ENCODE results near the gene RALB. TPM values are rescaled to one million over a fixed set of nuclear protein-coding genes. Genes with fewer than 3 reads are reported as not detected.

Gene RALB
- polyA plus RNA-seq, 2 donors = 37.1 to 62.4 TPM

DNA sequence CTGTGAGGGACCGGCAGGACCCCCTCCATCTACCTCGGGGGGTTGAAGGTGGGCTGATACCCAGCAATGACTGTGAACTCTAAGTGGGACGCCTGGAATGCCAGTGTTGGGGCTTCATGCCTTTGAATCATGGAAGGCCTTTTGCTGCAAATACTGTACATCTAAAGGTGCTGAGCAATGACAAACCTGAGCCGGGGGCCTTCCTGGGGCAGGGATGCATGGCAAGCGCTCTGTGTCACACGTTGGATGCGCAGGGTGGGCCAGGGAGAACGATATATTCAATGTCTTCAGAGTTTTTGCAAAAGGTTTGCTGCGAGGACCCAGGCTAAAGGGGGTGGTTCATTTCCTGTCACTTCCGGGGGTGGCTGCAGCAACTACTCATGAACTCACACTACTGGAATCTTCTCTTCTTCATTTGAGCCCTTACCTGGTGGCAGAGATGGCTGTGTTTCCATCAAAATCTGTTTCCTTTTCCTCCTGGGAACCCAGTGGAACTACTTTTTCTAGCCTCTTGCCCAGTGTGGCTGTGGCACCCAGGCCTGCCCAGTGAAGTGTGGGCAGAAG, 69.2 kb downstream of the RALB start:
- 90 to 92% methylated on average over 10 of the region's 10 CpGs for WGBS, 2 donors
- H3K9me3 ChIP-seq (ENCODE audit: control insufficient read depth in 2 of 2, insufficient read depth in 1 of 2, low read depth in 1 of 2, low read length in 1 of 2) = no peaks in the 10 kb centered on the region
- no peaks in the 10 kb centered on the region for H3K27me3 ChIP-seq (ENCODE audit: control insufficient read depth in 1 of 2, insufficient read depth in 2 of 2, low read length in 2 of 2)
- H3K4me3 ChIP-seq (ENCODE audit: low read depth in 1 of 2, low read length in 2 of 2) = no peak overlapping the region
- no peak overlapping the region for H3K27ac ChIP-seq (ENCODE audit: low read depth in 2 of 2, low read length in 1 of 2)
- H3K4me1 ChIP-seq (ENCODE audit: control insufficient read depth in 2 of 2, insufficient read depth in 2 of 2, low read length in 1 of 2) = peaks cover 0 to 4% of the 10 kb centered on the region in 2 donors
- no peaks in the 10 kb centered on the region for H3K36me3 ChIP-seq (ENCODE audit: control insufficient read depth in 2 of 2, insufficient read depth in 2 of 2, low read length in 1 of 2)

DNA sequence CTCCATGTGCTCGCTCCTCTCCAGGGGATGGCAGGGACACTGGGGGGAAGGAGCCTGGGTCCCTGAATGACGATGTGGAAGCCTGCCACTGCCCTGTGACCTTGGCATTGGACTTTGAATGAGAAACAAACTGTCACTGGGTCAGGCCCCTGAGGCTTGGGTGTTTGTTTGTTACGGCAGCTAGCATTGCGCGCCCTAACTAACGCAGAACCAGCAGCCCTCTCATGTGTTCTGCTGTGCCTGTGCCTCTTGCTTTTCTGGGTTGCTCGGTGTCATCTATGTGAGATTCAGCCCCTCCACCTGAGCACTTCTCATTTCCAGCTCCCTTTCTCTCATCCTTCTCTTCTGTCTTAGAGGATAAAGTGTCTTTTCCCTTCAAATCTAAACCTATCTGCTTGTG, 69.7 kb downstream of the RALB start:
- H3K4me3 ChIP-seq (ENCODE audit: low read depth in 1 of 2, low read length in 2 of 2) = no peak overlapping the region
- no peaks in the 10 kb centered on the region for H3K27me3 ChIP-seq (ENCODE audit: control insufficient read depth in 1 of 2, insufficient read depth in 2 of 2, low read length in 2 of 2)
- WGBS, 2 donors = 91 to 97% methylated on average over 7 of the region's 7 CpGs
- no peak overlapping the region for H3K27ac ChIP-seq (ENCODE audit: low read depth in 2 of 2, low read length in 1 of 2)
- peaks cover 0 to 4% of the 10 kb centered on the region in 2 donors for H3K4me1 ChIP-seq (ENCODE audit: control insufficient read depth in 2 of 2, insufficient read depth in 2 of 2, low read length in 1 of 2)
- H3K9me3 ChIP-seq (ENCODE audit: control insufficient read depth in 2 of 2, insufficient read depth in 1 of 2, low read depth in 1 of 2, low read length in 1 of 2) = no peaks in the 10 kb centered on the region
- no peaks in the 10 kb centered on the region for H3K36me3 ChIP-seq (ENCODE audit: control insufficient read depth in 2 of 2, insufficient read depth in 2 of 2, low read length in 1 of 2)

DNA sequence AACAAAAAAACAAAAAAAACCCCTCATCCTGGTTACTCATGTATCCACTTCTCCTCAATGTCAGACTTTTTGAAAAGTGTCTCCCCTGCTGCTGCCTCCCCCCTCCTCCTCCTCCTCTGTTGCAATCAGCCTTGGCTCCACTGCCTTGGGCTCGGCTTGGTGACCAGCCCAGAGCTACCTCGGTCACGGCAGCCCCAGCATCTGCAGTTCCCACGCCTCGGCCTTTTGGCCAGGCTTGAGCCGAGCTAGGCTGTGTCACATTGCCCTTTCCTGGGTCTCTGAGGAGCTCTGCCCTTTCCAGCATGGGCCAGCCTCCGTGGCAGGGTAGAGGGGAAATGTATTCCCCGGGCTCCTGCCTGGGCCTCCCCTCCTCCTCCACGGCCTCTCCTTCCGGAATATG, 70.6 kb downstream of the RALB start:
- H3K4me1 ChIP-seq (ENCODE audit: control insufficient read depth in 2 of 2, insufficient read depth in 2 of 2, low read length in 1 of 2) = peaks cover 0 to 4% of the 10 kb centered on the region in 2 donors
- no peak overlapping the region for H3K27ac ChIP-seq (ENCODE audit: low read depth in 2 of 2, low read length in 1 of 2)
- no peaks in the 10 kb centered on the region for H3K9me3 ChIP-seq (ENCODE audit: control insufficient read depth in 2 of 2, insufficient read depth in 1 of 2, low read depth in 1 of 2, low read length in 1 of 2)
- whole genome bisulfite sequencing, 2 donors = 67 to 69% methylated on average over 10 of the region's 10 CpGs
- no peak overlapping the region for H3K4me3 ChIP-seq (ENCODE audit: low read depth in 1 of 2, low read length in 2 of 2)
- H3K36me3 ChIP-seq (ENCODE audit: control insufficient read depth in 2 of 2, insufficient read depth in 2 of 2, low read length in 1 of 2) = no peaks in the 10 kb centered on the region
- H3K27me3 ChIP-seq (ENCODE audit: control insufficient read depth in 1 of 2, insufficient read depth in 2 of 2, low read length in 2 of 2) = no peaks in the 10 kb centered on the region

DNA sequence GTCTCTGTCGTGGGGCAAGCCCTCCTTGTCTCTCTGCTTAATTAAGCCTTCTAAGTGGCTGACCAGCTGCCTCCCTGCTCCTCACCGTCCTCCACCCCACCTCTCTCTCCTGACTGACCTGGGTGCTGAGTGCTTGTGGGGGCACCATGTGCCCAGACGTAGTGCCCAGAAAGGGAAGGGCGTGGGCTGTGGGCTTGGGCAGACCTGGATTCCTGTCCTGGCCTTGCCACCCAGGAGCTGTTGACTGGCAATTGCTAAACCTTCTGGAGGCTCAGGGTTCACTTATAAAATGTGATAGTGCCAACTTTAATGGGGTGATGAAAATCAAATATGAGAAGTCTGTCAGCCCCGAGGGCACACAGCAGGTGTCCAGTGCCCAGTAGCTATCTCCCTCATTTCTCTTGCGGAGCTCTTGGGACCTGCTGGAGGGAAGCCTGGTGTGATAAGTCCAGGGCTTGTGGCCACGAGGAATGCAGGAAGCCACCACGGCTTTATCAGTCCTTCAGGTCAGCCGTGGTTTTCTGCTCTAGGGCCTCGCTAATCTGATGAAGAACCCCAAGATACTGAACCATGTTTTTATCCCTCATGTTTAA, 71.3 kb downstream of the RALB start:
- no peak overlapping the region for H3K4me3 ChIP-seq (ENCODE audit: low read depth in 1 of 2, low read length in 2 of 2)
- WGBS, 2 donors = 73 to 80% methylated on average over 10 of the region's 10 CpGs
- H3K9me3 ChIP-seq (ENCODE audit: control insufficient read depth in 2 of 2, insufficient read depth in 1 of 2, low read depth in 1 of 2, low read length in 1 of 2) = no peaks in the 10 kb centered on the region
- H3K4me1 ChIP-seq (ENCODE audit: control insufficient read depth in 2 of 2, insufficient read depth in 2 of 2, low read length in 1 of 2) = peaks cover 0 to 4% of the 10 kb centered on the region in 2 donors
- H3K36me3 ChIP-seq (ENCODE audit: control insufficient read depth in 2 of 2, insufficient read depth in 2 of 2, low read length in 1 of 2) = no peaks in the 10 kb centered on the region
- H3K27ac ChIP-seq (ENCODE audit: low read depth in 2 of 2, low read length in 1 of 2) = no peak overlapping the region
- H3K27me3 ChIP-seq (ENCODE audit: control insufficient read depth in 1 of 2, insufficient read depth in 2 of 2, low read length in 2 of 2) = no peaks in the 10 kb centered on the region

DNA sequence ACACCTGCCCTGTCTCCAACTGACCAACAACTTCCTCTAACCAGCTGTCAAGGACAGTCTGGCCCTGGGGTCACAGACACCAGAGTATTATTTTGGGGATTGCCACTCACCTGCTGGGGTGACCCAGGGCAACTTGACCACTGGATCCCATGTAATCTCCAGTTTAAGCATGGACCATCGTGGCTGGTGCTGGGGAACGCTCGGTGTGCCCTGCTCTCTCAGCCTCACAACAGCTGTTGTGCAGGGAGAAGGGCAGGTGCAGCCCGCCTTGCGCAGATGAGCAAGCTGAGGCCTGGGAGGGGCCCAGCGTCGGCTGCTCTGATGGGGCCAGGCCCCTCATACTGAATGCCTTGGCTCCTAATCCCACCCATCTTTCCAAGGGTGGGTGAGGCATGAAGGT, 72.3 kb downstream of the RALB start:
- no peak overlapping the region for H3K4me3 ChIP-seq (ENCODE audit: low read depth in 1 of 2, low read length in 2 of 2)
- H3K36me3 ChIP-seq (ENCODE audit: control insufficient read depth in 2 of 2, insufficient read depth in 2 of 2, low read length in 1 of 2) = no peaks in the 10 kb centered on the region
- H3K27ac ChIP-seq (ENCODE audit: low read depth in 2 of 2, low read length in 1 of 2) = no peak overlapping the region
- 93 to 96% methylated on average over 7 of the region's 7 CpGs for WGBS, 2 donors
- H3K9me3 ChIP-seq (ENCODE audit: control insufficient read depth in 2 of 2, insufficient read depth in 1 of 2, low read depth in 1 of 2, low read length in 1 of 2) = no peaks in the 10 kb centered on the region
- no peaks in the 10 kb centered on the region for H3K27me3 ChIP-seq (ENCODE audit: control insufficient read depth in 1 of 2, insufficient read depth in 2 of 2, low read length in 2 of 2)
- H3K4me1 ChIP-seq (ENCODE audit: control insufficient read depth in 2 of 2, insufficient read depth in 2 of 2, low read length in 1 of 2) = peaks cover 0 to 4% of the 10 kb centered on the region in 2 donors

DNA sequence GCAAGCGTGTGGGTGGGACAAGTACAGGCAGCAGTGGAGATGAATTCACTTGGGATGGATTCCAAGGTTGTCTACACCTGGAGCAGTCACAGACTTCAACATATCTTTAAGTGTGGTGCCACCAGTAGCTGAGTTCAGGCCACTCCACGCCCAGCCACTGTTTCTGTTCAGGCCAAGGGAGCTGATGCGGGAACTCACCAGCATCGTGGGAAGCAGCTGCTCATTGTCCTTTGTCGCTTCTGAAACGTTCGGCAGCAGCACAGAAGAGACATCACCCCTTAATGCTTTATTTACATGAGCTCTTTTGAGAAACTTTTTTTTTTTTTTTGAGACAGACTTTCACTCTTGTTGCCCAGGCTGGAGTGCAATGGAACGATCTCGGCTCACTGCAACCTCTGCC, 73.4 kb downstream of the RALB start:
- no peaks in the 10 kb centered on the region for H3K9me3 ChIP-seq (ENCODE audit: control insufficient read depth in 2 of 2, insufficient read depth in 1 of 2, low read depth in 1 of 2, low read length in 1 of 2)
- no peak overlapping the region for H3K27ac ChIP-seq (ENCODE audit: low read depth in 2 of 2, low read length in 1 of 2)
- H3K4me3 ChIP-seq (ENCODE audit: low read depth in 1 of 2, low read length in 2 of 2) = no peak overlapping the region
- H3K4me1 ChIP-seq (ENCODE audit: control insufficient read depth in 2 of 2, insufficient read depth in 2 of 2, low read length in 1 of 2) = no peaks in the 10 kb centered on the region
- H3K36me3 ChIP-seq (ENCODE audit: control insufficient read depth in 2 of 2, insufficient read depth in 2 of 2, low read length in 1 of 2) = no peaks in the 10 kb centered on the region
- 76 to 80% methylated on average over 9 of the region's 9 CpGs for WGBS, 2 donors
- no peaks in the 10 kb centered on the region for H3K27me3 ChIP-seq (ENCODE audit: control insufficient read depth in 1 of 2, insufficient read depth in 2 of 2, low read length in 2 of 2)

DNA sequence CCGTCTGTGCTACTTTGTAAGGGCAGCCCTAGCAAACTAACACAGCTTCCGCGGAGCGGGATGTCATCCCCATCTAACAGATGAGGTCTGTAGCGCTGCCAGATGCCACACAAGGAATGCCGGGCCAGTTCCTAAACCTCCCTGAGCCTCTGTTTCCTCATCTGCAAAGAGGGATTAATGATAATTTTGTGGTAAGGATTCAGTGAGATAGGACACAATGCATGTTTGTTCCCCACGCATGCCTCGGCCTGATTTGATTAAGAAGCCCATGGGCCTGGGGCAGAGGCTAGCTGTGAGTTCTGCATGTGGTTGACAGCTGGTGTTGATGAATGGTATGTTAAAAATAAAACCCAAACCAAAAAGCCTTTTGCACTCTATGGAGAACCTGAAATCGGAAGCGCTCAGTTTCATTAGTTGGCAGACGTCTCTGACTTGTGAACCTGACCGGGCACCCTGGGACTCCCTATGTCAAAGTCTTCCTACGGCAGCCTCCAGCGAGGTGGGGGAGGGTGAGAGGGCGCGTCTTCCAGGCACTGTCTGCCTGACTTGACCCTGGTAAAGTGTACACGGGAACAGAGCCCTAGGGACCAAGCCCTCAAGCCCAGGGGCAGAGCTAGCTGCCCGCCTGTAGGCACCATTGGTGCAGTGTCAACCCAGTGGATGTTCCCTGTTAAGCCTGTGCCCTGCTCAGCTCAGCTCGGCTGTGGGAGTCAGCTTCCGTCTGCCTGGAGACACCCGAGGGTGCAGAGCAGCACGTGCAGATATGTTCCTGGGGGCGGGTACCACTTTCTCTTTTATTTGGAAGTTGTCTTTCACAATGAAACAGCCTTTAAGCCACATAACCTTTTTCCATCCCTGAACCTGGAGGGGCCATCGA, 78.5 kb downstream of the RALB start:
- 51 to 58% methylated on average over 24 of the region's 24 CpGs for WGBS, 2 donors
- no peak overlapping the region for H3K27ac ChIP-seq (ENCODE audit: low read depth in 2 of 2, low read length in 1 of 2)

DNA sequence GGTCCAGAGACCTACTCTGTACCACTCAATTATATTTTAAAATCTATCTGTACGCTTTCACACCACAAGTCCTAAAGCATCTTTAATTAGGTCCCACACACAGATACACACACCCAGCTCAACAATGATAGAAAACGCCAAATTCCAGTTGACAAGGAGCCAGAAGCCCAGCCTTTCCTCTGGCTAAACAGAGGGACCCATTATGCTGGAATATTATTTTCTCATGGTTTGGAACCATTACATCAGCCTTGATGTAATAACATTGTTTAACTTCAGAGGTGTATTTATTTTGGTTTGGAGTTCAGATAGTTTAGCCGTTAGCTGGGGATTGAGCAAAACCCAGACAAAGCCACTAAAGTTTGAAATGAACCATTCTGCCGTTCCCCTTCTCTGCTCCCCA, 79.3 kb downstream of the RALB start:
- no peak overlapping the region for H3K4me3 ChIP-seq (ENCODE audit: low read depth in 1 of 2, low read length in 2 of 2)
- no peaks in the 10 kb centered on the region for H3K27me3 ChIP-seq (ENCODE audit: control insufficient read depth in 1 of 2, insufficient read depth in 2 of 2, low read length in 2 of 2)
- H3K27ac ChIP-seq (ENCODE audit: low read depth in 2 of 2, low read length in 1 of 2) = no peak overlapping the region
- no peaks in the 10 kb centered on the region for H3K9me3 ChIP-seq (ENCODE audit: control insufficient read depth in 2 of 2, insufficient read depth in 1 of 2, low read depth in 1 of 2, low read length in 1 of 2)
- 57 to 62% methylated on average over 4 of the region's 4 CpGs for WGBS, 2 donors
- no peaks in the 10 kb centered on the region for H3K36me3 ChIP-seq (ENCODE audit: control insufficient read depth in 2 of 2, insufficient read depth in 2 of 2, low read length in 1 of 2)
- no peaks in the 10 kb centered on the region for H3K4me1 ChIP-seq (ENCODE audit: control insufficient read depth in 2 of 2, insufficient read depth in 2 of 2, low read length in 1 of 2)

More for the DNA sequence above, 78.5 kb downstream of the RALB start:
- no peaks in the 10 kb centered on the region for H3K36me3 ChIP-seq (ENCODE audit: control insufficient read depth in 2 of 2, insufficient read depth in 2 of 2, low read length in 1 of 2)
- H3K4me3 ChIP-seq (ENCODE audit: low read depth in 1 of 2, low read length in 2 of 2) = no peak overlapping the region
- no peaks in the 10 kb centered on the region for H3K27me3 ChIP-seq (ENCODE audit: control insufficient read depth in 1 of 2, insufficient read depth in 2 of 2, low read length in 2 of 2)
- no peaks in the 10 kb centered on the region for H3K4me1 ChIP-seq (ENCODE audit: control insufficient read depth in 2 of 2, insufficient read depth in 2 of 2, low read length in 1 of 2)
- no peaks in the 10 kb centered on the region for H3K9me3 ChIP-seq (ENCODE audit: control insufficient read depth in 2 of 2, insufficient read depth in 1 of 2, low read depth in 1 of 2, low read length in 1 of 2)

DNA sequence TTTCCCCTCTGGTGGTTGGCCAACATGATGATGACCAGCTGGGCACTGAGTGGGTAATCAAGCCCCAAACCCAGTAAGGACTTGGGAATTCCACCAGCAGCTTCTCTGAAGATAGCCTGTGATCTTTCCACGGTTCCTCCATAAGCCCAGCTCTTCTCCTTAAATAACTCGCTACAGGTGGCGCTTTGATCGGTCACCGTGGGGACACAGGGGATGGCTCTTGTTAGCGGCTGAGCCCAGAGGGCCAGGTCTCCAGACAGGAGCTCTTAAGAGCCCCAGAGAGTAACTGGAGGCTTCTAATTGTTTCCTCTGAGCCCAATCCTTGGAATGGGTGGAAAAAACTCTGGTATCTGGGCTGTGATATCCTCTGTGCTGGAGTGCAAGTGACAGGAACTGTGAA, 79.7 kb downstream of the RALB start:
- Histone ChIP-seq H3K4me3 (ENCODE audit: low read depth in 1 of 2, low read length in 2 of 2) (no peak overlapping the region), H3K27me3 (ENCODE audit: control insufficient read depth in 1 of 2, insufficient read depth in 2 of 2, low read length in 2 of 2) (no peaks in the 10 kb centered on the region), H3K36me3 (ENCODE audit: control insufficient read depth in 2 of 2, insufficient read depth in 2 of 2, low read length in 1 of 2) (no peaks in the 10 kb centered on the region), H3K27ac (ENCODE audit: low read depth in 2 of 2, low read length in 1 of 2) (no peak overlapping the region), H3K4me1 (ENCODE audit: control insufficient read depth in 2 of 2, insufficient read depth in 2 of 2, low read length in 1 of 2) (no peaks in the 10 kb centered on the region), H3K9me3 (ENCODE audit: control insufficient read depth in 2 of 2, insufficient read depth in 1 of 2, low read depth in 1 of 2, low read length in 1 of 2) (no peaks in the 10 kb centered on the region)
- 87 to 93% methylated on average over 6 of the region's 6 CpGs for WGBS, 2 donors
